Measurements from ENCODE around the gene SERPINB6.

GRCh38 chr6:2900221-2900807 lies 71.1 kb downstream of the SERPINB6 start:
- no peak for TF ChIP-seq CTCF (IDR thresholded peaks at IDR 0.05)
- no peak for TF ChIP-seq POLR2A (IDR thresholded peaks at IDR 0.05)
- TF ChIP-seq EP300 (IDR thresholded peaks at IDR 0.05), result no peak

Measured in stomach (tissue), 4 donors.